Hematopoietic multipotent progenitor cell treated with erythropoietin and hydrocortisone succinate and interleukin-3 and kit ligand, for 8 days (in vitro differentiated cells): Measurements from ENCODE around the gene MYO5B.
"Not testable (repeated sequence)": the region's sequence is repeated elsewhere in the genome, so short reads cannot be mapped to it uniquely, and the experiment has no call there.

Experiments
- DNase-seq: peaks from one replicate; pipeline ENCODE4 v3.0.0-alpha.2; 2015

The MYO5B gene

DNA sequence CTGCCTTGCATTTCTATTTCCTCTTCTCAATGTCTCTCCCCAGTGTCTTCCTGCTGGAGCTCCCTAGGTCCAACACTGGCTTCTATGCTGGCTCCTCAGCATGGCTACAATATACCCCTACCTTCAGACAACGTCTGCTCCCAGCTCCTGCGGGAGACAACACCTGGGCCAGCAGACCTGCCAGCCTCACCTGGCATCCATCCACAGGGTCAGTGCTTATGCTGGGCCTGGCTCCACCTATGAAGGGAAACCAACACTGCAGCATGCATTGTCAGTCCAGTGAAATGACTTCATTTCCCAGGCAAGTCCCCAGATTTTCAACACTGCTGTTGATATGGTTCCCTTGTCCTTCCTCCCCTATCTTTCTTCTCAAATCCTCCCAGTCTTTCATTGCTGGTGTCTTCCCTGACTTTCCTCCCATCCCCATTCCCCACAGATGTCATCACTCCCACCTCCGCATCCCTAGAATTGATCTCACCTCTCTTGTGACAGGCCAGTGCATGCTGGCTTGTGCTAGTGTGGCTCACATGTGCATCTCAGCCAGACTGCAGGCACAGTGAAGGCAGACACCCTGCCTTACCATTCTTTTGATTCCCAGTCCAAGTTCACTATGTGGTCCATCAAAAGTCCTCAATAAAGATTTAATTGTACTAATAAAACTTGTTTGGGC, 98.0 kb downstream of the MYO5B start:
- no peak for DNase-seq

DNA sequence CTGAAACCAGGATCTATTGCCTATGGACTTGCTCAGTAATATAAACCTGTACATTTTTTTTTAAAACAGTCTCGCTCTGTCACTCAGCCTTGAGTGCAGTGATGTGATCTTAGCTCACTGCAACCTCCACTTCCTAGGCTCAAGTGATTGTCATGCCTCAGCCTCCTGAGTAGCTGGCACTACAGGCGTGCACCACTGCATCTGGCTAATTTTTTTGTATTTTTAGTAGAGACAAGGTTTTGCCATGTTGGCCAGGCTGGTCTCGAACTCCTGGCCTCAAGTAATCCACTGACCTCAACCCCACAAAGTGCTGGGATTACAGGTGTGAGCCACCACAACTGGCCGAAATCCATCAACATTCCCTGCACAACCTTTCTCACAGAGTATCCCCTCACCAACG, 100.2 kb downstream of the MYO5B start:
- DNase-seq, result not testable (repeated sequence)

DNA sequence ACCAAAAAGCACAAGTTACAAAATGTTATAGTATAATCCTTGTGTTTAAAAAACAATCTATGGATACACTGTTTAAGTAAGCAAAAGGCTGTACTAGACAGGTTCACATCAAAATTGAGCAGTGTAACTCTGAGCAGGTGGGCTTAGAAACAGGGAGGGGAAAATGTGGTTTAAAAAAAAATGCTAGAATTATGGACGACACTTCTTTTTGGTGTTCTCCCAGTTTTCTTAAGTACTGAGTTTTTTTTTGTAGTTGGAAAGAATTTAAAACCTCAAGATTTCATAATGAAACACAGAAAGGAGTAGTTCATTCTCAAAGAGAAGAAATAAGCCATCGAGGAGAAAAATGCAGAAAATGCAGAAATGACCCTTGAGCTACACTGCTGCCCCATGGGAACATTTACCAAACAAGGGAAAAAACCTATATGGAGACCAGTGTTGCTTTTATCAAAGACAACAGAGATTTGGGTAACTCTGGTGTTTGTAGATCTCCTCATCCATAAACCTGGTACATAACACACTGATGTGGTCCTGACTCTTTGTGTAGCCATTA, 100.7 kb downstream of the MYO5B start:
- no peak for DNase-seq

DNA sequence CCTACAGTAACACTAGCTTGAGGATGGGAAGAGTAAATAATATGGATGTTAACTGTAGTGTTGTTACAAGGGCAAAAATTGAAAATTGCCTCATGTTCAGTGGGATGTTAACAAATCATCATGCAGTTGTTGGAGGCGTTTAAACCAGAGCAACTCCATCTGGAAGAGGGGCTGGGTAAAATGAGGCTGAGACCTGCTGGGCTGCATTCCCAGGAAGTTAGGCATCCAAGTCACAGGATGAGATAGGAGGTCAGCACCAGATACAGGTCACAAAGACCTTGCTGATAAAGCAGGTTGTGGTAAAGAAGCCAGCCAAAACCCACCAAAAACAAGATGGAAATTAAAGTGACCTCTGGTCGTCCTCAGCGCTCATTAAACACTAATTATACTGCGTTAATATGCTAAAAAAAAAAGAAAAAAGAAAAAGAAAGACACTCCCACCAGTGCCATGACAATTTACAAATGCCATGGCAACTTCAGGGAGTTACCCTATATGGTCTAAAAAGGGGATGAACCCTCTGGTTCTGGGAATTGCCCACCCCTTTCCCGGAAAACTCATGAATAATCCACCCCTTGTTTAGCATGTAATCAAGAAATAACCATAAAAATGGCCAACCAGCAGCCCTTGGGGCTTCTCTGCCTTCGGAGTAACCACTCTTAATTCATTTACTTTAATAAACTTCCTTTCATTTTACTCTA, 101.4 kb downstream of the MYO5B start:
- no peak for DNase-seq

DNA sequence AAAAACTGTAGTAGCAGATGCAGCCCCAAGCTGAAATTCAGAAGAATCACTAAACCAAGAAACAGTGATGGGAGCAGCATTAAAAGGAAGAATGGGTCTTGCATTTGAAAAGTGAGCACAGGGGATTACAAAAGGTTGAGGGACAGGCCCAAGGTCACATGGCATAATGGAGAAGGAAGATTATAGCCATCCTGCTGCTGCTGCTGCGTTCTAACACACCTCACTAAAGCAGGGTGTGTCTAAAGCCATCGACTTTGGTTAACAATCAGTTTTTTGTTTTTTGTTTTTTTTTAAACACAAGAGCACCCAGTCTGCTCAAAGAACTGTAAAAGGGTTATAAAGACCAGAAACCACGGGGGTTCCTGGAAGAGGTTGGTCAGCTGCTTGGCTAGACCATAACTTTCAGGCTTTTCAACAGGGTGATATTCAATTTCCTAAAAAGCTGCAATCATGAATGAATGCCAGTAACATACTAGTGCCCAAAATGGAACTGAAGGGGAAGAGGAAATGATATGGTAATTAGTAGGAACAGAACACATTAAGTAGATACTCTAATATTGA, 102.6 kb downstream of the MYO5B start:
- DNase-seq, result no peak

DNA sequence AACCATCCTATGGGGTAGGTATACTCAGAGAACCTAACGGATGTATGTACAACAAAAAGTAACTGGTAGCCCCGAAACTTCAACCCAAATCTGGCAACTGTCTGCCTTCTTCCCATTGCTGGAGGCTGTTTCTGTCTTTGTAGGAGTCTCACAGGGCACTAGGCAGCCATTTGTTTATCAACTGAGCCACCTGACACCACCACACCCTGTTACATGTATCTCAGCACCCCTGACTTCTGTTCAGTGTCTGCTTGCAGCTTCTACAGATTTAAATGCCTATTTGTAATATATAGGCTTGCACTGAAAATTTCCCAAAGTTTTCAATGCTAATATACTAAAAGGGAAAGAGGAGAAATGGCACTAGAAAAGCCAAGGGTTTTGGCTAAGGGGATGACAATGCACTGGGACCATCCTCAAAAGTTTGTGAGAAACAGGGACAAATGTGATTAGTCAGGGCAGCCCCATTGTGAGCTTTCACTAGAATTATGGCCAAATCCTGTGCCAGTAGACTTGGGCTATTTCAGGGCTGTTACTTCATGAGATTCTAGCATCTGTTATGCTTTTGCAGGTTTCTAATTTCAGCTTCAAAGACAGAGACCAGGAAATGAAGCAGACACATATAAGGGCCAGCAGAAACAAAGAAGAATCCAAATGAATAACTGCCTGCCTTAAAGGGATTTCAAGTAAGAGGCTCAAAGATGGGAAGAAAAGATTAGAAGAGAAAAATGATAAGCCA, 103.3 kb downstream of the MYO5B start:
- no peak for DNase-seq

DNA sequence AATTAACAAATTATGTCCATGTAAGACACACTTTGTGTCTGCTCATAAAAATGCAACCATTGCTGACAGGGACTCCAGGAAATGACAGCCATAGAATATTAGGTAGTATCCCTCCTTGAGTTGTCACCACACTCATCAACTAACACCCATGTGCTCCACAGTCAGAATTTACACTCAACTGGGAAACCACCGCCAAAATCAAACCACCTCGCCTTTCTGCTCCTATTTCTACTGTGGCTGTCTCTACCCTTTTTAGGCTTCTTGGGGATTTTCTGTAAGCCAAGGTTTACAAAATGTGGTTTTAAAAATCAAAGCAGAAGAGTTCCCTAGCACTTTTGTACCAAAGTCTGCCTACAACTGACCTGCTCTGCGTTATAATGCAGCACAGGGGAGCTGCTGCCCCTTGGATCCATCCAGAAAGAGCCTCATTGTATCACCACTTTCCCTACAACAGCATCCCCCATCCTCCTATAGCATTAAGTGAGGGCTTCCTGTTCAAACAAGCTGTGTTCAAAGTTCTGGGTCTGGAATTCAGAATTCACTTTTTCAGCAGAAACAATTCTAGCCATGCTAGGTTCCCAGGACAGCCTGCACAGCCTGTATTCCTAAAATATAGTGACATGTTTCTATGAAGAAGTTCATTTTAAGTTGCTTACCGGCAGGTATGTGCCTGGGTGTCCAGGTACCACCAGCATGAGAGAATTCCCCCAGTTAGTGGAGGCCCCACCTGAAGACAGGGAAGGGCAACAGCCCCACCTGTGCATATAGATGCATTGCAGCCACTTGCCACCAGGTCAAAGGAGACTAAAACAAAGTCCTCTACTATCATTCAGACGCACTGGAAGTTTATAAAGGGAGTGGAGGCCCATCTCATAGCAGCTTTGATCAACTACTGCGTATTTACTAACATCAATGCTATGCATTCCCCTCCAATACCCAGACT, 104.3 kb downstream of the MYO5B start:
- no peak for DNase-seq

DNA sequence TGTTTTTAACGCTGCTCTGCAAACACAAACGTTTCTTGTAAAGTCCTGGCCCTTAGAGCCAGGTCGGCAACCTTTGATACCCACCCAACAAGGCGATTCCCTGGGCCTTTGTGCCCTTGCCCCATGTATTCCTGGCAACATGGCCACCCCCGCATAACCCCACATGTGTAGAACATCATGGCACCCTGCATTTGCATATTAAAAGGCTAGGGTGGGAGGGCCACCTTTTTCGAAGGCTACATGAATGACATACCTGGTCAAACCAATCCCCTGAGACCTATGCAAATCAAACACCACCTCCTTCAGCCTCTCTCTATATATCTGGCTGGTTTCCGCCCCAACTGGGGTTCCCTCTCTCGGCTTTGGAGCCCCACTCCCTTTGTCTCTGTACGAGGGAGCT, 105.2 kb downstream of the MYO5B start:
- no peak for DNase-seq

DNA sequence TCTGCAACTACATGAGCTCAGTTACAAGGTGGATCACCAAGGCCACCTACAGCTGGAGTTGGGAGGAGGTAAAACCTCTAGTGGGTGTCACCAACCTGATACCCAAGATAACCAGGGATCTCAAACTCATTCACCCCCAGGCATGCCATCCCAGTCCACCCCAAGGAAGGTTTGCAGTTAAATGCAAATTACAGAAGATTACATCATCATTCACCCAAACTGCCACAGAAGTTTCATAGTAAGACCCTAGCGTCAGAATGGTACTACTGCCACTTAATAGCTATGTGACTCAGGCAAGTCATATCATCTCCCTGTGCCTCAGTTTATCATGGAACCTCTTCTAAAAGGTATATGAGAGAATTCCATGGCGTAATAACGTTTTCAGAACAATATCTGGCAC, 111.2 kb downstream of the MYO5B start:
- no peak for DNase-seq

DNA sequence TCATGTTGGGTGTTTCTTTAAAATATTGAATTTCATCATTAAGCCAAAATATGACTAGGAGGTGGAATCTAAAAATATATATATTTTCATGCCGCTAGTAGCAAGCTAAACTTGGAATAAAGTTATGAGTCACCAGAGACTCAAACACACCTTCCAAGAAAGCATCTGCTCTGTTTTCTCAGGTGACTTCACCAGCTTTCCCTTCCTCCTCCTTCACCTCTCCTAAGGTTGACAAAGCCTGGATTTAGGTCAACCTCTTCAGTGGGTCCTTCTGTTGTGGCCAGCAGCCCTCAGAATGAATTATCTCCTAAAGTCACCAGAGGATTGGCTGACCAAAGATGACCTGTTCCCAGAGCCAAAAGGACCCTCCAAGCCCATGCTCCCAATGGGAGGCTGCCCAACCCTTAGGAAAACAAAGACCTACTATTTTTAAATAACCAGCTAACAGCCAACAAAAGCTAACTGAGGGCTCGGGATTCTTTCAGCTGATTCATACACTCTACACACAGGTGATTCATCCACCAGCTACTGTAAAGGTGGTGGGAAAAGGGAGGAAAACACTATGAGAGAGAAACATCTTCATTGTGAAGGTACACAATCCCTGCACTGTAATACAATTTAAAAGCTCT, 113.9 kb downstream of the MYO5B start:
- DNase-seq, result no peak

DNA sequence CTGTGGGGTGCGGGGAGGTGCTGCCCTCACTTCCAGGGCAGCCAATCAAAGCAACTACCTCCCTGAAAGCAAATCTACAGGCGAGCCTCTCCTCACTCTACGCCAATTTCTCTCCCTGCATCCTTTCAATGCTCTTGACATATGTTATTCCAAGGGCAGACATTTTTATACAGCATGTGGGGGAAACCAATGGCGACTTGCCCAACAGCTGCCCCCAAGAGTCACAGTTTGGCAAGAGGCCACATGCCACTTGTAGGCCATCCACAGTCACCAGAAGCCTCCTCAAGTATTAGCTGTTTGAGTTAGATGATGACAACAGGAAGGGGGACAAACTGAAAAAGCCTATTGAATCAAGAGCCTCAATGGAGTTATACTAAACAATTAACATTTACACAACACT, 114.6 kb downstream of the MYO5B start:
- DNase-seq, result no peak

DNA sequence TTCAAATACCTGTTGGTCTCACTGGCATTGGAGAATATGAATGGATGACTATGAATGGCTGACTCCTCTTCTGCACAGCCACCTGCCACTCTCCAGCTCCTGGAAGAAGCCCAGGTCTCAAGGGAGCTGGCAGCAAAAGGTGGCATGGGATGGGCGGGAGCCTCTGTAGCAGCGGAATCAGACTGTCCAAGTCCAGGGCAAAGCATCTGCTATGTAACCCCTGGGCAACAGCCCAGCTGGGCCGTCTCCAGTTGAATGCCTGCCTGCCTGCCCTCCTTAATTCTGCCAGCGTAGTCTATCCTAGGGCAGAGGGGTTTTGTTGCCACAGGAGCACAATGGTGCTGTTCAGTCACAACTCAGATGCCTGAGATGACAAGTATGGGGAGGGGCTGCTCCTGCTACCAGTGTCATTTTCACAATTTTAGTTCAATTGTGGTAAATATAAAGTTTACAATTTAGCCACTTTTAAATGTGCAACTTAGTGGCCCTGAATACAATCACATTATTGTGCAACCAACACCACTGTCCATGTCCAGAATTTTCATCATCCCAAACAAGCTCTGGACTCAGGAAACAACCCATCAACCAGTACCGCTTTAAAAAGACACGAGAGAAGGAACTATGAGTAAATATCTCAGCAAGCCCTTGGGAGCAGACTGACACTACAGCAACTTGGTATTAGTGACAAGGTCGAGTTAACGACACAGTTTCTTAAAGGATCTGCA, 115.2 kb downstream of the MYO5B start:
- no peak for DNase-seq

DNA sequence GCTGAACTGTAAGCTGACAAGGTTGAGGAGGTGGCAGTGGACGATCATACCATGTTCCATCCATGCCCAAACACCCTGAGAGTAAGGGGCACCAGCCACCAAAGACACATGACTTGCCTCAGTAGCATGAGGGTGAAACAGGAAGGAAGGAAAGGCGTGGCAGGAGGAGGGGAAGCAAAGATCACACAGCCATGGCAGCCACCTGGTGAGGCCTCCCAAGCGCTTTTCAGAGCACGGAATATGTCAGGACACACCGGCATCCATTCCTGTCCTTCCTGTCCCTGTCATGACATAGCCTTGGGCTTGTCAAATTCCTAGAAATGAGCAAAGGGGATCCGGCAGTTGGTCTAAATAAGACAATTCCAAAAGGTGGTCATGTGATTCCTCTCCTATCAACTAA, 118.7 kb downstream of the MYO5B start:
- no peak for DNase-seq

DNA sequence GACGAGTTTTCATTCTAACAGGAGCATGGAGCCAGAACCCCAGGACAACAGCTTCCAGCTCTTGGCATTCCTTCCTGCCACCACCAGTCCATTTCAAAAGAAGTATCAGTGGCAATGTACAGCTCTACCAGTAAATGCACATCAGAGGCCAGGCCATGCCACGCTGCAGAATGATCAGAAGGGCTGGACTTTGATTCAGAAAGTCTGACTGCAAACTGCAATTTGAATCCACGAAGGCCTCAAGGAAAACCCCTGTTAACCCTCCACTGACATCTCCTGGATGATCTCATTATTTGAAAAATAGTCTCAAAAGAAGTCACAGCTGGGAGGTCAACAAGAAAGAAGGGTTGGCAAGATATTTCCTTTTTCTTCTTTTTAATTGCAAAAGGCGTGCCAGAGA, 119.2 kb downstream of the MYO5B start:
- no peak for DNase-seq

DNA sequence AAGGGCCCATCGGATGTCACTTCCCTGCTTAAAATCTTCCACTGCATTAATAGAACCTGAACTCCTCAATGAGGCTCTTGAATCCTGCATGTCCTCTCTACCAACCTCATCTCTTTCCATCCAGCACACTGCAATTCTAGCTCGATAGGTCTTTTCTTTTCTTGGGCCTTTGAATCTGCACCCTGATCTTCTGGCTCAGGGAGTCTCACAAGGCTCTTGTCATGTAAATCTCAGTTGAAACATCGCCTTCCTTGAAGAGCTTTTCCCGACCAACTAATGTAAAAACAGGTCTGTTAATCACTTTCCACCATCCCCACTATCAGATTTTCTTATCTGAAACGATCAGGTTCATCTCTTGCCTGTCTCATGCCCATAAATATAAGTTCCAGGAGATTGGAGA, 120.5 kb downstream of the MYO5B start:
- no peak for DNase-seq

DNA sequence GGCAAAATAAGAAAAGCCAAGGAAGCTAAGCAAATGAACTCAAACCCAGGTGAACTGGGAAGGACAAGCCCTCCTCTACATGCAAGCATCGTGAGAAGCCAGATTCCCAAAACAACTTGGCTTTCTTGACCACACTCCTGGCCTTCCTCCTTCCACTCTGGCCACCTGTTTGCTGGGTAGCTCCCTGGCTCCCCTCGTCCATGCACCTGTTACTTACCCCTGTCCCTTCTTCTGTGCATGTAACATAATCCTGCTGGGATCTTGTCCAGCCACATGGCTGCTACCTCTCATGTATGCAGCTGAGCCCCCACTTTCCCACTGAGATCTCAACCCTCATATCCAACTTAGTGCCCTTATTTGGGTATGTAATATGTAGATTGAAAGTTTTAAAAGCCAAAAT, 121.6 kb downstream of the MYO5B start:
- no peak for DNase-seq

DNA sequence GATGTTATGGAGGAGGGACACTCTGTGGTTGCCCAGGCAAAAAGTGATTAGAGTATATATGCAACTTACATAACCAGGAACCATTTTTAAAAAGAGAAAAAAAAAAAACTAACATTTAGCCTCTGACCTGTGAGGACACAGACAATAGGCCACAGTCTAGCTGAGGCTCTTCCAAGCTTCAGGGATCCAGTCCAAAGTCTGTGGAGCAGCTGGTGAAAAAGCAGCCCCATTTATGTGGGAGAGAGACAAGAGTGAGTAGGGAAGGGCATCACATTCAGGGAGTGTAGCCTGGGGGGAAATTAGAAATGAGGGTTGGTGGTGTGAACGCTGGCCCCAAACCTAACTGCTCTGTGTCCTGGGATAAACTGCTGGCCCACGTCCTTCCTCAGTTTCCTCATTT, 122.8 kb downstream of the MYO5B start:
- DNase-seq, result no peak

DNA sequence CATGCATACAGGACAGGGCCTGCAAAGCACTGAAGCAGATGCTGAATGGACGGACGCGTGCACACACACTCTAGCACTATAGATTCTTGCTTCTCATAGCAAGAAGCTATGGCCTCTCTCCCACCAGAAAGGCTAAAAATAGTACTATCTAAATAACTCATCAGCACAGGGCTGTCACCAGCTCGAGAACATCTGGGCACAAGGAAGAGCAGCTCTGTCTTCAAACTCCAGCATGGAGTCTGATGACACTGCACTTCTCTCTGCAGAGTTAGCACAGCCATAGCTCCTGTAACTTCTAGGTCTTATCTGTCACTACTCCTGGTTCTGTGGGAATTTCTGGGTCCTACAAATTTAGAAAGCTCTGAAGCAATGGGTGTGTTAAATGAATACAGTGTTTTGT, 123.5 kb downstream of the MYO5B start:
- no peak for DNase-seq

DNA sequence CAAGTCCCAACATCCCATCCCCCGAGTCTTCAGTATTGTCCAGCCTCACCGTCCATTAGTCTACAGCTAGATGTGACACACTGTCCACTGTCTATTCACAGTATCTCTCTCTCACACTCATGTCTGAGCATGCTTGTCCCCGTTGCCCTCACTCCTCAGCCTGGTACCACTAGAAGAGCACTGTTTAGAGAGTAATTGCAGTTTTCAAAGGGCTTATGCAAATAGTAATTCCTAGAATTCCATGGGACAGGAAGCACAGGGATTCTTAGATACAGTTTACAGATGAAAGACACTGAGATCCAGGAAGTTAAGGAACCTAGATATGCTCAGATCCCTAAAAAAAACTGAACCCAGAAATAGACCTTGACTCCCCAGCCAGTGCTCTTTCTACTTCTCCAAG, 125.5 kb downstream of the MYO5B start:
- no peak for DNase-seq

DNA sequence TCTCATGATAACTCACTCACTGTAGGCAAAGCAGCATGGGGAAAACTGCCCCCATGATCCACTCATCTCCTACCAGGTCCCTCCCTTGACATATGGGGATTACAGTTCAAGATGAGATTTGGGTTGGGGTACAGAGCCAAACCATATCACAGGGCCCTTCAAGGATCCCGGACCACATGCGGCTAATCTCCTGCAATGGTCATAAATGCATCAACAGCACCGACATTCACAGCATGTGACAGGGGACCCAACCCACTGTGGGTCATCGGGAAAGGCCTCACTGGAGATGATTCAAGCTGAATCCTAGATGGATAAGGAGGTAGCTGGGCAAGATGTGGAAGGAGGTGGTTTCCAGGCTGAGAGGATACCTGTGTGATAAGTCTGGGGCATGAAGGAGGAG, 129.4 kb downstream of the MYO5B start:
- DNase-seq, result no peak

DNA sequence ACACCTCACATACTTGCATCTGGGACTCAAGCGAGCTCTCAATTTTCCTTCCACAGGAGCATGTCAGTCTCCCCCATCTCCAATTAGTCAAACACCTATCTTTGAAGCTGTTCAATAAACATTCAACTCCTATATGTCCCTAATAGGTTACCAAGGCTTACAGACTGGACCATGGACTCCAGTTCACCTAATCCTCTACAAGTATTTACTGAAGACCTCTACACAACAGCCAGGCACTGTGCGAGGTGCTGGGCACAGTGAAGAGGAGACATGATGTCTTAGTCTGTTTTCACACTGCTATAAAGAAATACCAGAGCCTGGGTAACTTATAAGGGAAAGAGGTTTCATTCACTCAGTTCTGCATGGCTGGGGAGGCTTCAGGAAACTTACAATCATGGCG, 129.9 kb downstream of the MYO5B start:
- DNase-seq, result no peak
